GM18519 (cell line): ENCODE data around the gene ZNF773.

Source experiments
- ATAC-seq: cut with Tn5 transposase; IDR thresholded peaks from one replicate; pipeline ENCODE4 v1.9.1; 2021; ENCODE audit warnings: mild to moderate bottlenecking, moderate library complexity; ENCODE audit not compliant: unreplicated experiment, low FRiP score

Gene ZNF773

DNA sequence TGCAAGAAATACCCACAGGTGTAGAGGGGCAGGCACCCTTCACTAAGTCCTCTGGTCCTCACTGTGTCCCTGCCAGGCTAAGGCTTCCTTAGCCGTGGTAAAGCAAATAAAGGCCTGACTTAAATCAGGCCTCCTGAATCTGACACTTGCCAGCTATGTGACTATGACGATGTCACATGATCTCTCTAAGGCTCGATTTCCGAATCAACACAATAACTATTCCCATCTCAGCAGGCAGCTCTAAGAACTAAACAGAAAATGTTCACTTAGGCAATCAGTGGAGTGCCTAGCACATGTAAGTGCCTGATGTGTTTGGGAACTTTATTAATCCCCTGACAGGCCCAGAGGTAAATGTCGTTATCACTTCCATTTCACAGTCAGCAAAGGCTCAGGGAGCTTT is 57.9 kb downstream of the ZNF773 start:
- no peak for ATAC-seq
